GM18951 (cell line): Measurements from ENCODE around the gene TMEM239.

ENCODE experiments used
- POLR2A ChIP-seq: IDR thresholded peaks from 4 replicates; pipeline ENCODE4 v1.6.1; 2011; ENCODE audit warnings: mild to moderate bottlenecking; ENCODE audit not compliant: insufficient read length, insufficient read depth; ENCODE audit errors: extremely low read depth
- in situ Hi-C: fragments of 300-500 bp; cut with MboI; formaldehyde crosslinking; loops from one replicate; pipeline ENCODE4 v1.12.0; 2022; ENCODE audit warnings: low sequenced_read_pairs, mixed read lengths, inconsistent platforms; ENCODE audit not compliant: unreplicated experiment

The TMEM239 gene

GRCh38 chr20:2838170-2838797, 22.1 kb downstream of the TMEM239 start:
- in situ Hi-C loops = no loop called here
- no peak for TF ChIP-seq POLR2A

- in situ Hi-C loops = no loop called here
- no peak for TF ChIP-seq POLR2A
Measured at GRCh38 chr20:2838847-2839671, 22.9 kb downstream of the TMEM239 start.

- TF ChIP-seq POLR2A = no peak
- in situ Hi-C loops = no loop called here
Measured at GRCh38 chr20:2839732-2840137, 23.6 kb downstream of the TMEM239 start.

GRCh38 chr20:2840138-2840966, 24.2 kb downstream of the TMEM239 start, which contains the start of the genes PCED1A and VPS16:
PCED1A (minus strand) TSS chr20:2840655; CDS start chr20:2839912, 743 bp downstream.
VPS16 (plus strand) TSS chr20:2840745; CDS start chr20:2840775, 30 bp downstream.
- TF ChIP-seq POLR2A = peak; percentile 78
- in situ Hi-C loops = no loop called here

- no peak for TF ChIP-seq POLR2A
- in situ Hi-C loops = no loop called here
Measured at GRCh38 chr20:2840967-2841531, 24.9 kb downstream of the TMEM239 start.

- in situ Hi-C loops = no loop called here
- no peak for TF ChIP-seq POLR2A
Measured at GRCh38 chr20:2845607-2846006, 29.4 kb downstream of the TMEM239 start.

- in situ Hi-C loops = no loop called here
- no peak for TF ChIP-seq POLR2A
Measured at GRCh38 chr20:2846698-2847097, 30.5 kb downstream of the TMEM239 start.

GRCh38 chr20:2847802-2848201, 31.6 kb downstream of the TMEM239 start:
- no peak for TF ChIP-seq POLR2A
- in situ Hi-C loops = no loop called here

GRCh38 chr20:2849529-2849928, 33.4 kb downstream of the TMEM239 start:
- TF ChIP-seq POLR2A = no peak
- in situ Hi-C loops = no loop called here

- TF ChIP-seq POLR2A = no peak
- in situ Hi-C loops = no loop called here
Measured at GRCh38 chr20:2851086-2851485, 34.9 kb downstream of the TMEM239 start.

GRCh38 chr20:2858591-2858990, 42.4 kb downstream of the TMEM239 start:
- no peak for TF ChIP-seq POLR2A
- in situ Hi-C loops = no loop called here

- in situ Hi-C loops = no loop called here
- no peak for TF ChIP-seq POLR2A
Measured at GRCh38 chr20:2859330-2860121, 43.4 kb downstream of the TMEM239 start.
